UCSD-AML1 (cell line): ENCODE results near the gene RPRD2.

Source experiments
- DNase-seq: peaks from one replicate; lab custom pipeline; 2025; ENCODE audit not compliant: unreplicated experiment; lab: John Stamatoyannopoulos, UW

RPRD2 gene

DNA sequence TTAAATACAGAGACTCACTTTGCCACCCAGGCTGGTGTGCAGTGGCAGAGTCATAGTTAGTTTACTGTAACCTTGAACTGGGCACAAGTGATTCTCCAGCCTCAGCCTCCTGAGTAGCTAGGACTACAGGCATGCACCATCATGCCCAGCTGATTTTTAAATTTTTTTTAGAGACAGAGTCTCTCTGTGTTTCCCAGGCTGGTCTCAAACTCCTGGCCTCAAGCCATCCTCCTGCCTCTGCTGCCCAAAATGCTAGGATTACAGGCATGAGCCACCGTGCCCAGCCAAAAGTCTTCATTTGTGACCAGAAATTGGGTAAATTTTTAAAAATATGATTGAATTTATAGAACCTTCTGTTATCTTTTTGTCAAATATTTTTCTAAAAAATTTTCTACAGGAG lies 105.3 kb downstream of the RPRD2 start:
- DNase-seq: no peak

DNA sequence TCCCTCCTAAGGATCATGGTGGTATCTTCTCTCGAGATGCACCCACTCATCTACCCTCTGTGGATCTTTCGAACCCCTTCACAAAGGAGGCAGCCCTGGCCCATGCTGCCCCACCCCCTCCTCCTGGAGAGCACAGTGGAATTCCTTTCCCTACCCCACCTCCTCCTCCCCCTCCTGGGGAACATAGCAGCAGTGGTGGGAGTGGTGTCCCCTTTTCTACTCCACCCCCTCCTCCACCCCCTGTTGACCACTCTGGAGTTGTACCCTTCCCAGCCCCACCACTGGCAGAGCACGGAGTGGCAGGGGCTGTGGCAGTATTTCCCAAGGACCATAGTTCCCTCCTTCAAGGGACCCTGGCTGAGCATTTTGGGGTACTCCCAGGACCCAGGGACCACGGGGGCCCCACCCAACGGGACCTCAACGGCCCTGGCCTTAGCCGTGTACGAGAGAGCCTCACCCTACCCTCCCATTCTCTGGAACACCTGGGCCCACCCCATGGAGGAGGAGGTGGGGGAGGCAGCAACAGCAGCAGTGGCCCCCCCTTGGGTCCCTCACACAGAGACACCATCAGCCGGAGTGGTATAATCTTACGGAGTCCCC lies 108.8 kb downstream of the RPRD2 start:
- no peak for DNase-seq

DNA sequence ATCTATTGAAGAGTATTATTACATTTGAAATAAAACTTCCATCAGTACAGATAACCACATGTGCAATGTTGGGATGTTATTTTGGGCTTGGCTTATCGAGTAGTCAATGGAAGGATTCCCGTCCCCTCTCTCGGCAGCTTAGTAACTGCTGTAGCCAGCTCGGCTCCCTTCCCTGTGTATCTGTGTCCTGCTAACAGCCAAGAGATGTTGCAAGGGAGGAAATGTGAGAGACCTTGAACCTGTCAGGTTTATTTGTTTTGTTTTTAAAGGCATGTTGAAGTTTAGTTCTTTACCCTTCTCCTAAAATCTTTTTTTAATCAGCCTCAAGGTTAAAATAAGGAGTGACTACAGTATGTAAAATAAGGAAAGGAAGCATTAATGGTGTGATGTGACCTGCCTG lies 109.7 kb downstream of the RPRD2 start:
- DNase-seq: no peak

DNA sequence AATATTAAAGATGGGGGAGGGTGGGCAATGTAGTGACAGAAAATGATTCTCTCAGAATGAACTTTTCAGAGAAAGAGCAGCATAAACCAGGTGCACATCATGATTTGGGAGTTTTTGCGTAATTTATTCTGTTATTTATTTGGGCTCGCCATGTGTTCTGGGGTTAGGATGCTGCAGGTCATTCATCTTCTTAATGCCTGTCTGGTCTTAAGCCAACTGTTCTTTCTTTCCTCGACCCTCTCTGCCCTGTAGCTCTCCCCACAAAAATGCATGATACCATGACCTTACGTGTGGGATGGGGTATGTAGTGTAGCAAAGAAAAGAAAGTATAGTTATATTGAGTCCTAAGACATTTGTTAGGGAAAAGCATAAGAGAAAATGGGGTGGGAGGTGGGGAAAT lies 110.9 kb downstream of the RPRD2 start:
- no peak for DNase-seq

DNA sequence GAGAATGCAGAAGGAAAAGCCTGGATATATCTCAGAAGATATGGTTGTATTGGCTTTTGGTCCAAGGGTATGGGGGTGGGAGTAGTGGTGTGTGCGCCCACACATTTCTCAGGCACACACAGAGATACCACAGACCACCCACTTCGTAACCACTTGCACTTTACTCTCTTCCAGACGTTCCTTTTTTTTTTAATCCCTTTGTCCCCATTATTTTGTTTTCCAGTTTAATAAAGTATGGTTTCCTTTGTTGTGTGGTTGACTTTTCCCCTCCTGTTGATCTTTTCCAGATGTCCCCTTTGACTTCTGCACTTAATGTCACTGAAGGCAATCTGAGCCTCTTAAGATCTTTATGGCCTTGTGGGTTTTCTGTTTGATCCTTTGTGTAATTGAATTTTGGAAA lies 112.8 kb downstream of the RPRD2 start:
- DNase-seq: no peak

DNA sequence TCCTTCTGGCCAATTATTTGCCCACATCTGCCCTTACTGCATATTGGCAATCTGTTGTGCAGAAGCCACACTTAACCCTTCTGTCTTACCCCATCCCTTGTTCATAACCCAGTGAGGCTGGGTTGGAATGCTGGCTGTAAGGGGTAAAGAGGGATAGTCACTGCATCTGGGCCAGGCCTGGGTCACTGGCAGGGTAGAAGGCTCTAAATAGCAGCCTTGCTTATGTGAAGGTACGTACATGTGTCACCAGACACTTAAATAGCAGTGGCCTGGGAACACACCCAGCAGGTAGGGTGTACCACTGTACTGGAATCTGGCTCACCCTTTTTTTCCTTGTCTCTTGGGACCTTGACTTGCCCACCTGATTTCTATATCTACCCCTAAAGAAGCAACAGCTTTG lies 113.4 kb downstream of the RPRD2 start:
- peak; percentile 11 for DNase-seq

DNA sequence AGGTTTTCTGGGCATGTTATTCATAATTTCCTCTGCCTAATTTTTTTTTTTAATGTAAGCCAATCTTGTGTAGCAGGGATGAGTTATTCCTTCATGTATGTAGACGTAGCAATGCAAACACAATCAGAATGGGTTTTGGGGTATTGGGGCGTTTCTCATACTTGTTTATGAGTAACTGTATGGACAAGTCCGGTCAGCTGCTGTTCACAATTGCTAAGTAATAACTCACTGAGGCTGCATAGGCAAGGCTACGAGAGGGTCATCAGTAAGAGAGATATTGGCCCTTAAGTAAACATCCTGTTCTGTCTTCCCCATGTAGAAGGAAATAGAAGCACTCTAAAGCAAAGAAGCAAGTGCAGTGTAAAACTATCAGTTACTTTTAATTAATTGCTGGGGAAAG lies 113.8 kb downstream of the RPRD2 start:
- DNase-seq: no peak

DNA sequence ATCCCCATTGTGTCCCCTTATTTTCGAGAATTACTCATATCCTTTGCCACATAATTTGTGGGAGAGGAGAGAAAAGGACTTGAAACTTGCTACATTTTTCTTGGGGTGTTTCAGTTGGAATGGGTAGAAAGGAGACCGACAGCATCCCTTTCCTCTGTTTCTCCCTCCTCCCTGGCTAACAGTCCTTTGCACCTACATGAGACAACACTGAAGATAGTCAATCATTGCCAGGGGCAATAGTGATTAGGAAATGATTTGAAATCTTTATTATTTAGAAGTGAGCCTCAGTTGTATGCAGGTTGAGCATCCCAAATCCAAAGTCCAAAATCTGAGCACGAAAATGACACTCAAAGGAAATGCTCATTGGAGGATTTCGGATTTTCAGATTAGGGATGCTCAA lies 115.4 kb downstream of the RPRD2 start:
- DNase-seq: no peak

DNA sequence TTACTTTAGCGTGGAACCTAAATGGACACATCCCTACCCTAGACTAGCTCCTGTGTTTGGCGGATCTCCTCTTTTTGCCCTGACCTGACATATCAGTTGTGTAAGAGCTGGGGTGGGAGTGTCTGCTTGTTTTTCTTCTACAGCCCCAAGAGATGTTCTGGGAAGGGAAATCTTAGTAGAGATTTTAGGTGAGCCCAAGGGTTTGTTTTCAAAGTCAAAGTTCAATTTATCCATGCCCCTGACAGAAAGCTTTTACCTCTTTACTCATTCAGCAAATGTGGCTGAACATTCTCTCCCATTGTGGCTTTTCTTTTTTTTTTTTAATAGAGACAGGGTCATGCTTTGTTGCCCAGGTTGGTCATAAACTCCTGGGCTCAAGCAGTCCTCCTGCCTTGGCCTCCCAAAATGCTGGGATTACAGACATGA lies 116.0 kb downstream of the RPRD2 start:
- no peak for DNase-seq

DNA sequence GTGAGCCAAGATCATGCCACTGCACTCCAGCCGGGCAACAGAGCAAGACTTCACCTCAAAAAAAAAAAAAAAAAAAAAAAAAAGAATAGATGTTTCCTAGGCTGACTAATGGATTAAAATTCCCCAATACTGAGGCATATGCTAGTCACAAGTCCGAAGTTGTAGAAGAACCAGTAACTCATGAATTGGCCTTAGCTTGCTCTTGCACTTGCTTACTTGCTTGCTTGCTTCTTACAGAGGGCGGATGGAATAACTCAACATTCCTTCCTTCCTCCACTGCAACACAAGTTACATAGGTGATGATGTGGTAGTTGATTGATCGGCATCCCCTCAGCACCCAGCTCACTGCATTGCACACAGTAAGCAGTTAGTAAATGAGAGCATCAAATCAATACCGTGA lies 120.5 kb downstream of the RPRD2 start:
- no peak for DNase-seq

DNA sequence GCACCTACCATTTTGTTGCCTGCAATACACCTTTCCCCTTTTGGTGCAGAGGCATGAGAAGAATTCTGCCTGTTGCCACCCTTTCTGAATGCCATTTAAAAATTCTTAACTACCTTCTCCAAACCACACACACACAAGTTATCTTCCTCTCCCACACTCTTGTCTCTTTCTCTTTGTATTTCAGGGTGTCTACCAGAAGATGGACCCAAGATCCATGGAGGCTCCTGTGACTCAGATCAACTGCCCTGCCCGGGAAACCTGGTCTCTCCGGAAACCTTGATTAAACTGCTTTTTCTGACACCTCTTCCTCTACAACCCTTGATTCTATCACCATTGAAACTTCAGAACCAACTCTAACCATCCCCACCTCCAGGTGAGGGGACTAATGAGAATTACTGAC lies 120.9 kb downstream of the RPRD2 start:
- peak; percentile 12 for DNase-seq

DNA sequence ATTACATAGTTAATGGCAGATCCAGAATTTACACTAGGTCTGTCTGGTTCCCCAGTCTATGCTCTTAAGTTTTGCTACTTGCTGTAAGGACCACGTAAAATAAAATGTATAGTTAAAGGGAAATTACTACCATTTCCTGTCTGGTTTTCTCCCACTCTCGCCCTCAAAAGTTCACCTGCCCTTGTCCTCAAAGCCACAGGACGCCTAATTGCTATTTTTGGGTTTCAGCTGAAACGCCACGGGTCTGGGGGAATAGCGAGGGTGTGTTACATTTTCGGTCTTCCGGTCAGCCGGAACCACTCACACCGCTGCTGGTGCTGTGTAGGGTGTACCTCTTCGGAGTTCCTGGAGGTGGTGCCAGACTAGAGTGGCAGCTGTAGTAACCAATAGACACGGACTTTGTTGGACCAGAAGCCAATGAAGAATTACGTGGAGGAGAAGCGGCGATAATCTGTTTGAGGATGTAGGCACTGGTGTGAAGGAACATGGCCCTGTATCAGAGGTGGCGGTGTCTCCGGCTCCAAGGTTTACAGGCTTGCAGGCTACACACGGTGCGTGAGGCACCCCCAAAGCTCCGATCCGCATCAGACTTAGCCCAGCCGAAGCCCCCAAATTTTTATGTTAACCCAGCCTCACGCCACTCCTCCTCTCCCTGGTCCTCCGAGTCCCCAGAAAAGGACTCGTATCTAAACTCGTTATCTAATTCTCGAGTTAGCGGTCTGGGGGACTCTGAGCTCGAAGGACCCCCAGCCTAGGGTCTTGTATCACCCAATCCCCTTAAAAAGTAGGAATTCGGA lies 123.2 kb downstream of the RPRD2 start, which contains the start of gene TARS2:
Gene TARS2 (plus strand): TSS at position 454 of the 797 bp plus-strand sequence. CDS start 32 bp downstream, at position 486.
- peak; percentile 93 for DNase-seq

DNA sequence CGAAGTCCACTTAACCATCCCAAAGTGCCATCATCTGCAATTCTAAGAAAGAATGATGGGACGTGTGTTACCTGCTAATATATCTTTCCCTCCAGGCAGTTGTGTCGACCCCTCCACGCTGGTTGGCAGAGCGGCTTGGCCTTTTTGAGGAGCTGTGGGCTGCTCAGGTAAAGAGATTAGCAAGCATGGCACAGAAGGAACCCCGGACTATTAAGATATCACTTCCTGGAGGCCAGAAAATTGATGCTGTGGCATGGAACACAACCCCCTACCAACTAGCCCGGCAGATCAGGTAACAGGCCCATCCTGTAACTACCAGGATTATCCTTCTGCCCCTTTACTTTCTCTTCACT lies 123.8 kb downstream of the RPRD2 start:
- no peak for DNase-seq

DNA sequence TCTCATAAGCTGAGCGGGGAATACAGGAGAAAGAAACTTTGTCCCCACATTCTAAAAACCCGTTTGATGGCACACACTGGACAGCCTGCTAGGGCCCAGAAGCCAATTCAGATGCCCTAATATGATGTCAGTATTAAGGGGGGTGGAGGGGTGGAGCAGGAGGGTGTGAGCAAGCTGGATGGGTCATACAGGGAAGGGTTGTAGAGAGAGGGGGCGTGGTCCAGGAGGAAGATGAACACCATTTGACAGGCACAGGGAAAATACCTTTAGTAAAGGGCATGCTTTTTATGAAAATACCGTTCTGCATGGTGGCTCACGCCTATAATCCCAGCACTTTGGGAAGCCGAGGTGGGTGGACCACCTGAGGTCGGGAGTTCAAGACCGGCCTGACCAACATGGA lies 129.2 kb downstream of the RPRD2 start:
- DNase-seq: no peak

DNA sequence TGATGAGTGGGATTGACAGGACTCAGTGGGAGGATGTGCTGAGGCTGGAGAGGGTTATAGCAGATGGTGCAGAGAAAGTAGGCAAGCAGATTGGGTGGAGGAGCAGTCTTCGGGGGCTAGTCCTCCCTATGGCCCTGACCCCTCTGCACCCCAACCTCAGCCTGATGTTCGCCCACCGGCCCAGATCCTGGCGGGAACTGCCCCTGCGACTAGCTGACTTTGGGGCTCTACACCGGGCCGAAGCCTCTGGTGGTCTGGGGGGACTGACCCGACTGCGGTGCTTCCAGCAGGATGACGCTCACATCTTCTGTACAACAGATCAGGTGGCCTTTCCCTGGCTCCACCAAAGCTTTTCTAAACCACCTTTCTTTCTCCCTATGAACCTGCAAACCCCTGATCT lies 134.4 kb downstream of the RPRD2 start:
- no peak for DNase-seq

DNA sequence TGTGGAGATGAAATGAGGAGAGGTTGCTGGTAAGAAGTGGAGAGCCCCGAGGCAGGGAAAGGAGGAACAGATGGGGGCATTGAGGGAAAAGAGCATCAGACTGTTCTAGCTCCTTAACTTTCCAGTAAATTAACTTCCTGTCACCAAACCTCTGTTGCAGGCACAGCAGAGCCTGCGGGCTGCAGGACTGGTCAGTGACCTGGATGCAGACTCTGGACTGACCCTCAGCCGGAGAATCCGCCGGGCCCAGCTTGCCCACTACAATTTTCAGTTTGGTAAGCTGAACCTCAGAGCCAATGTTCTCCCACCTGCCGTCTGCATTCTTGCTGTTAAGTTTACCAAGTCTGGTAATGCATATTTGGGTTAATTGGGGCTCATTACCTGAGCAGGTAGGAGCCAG lies 141.5 kb downstream of the RPRD2 start:
- DNase-seq: no peak

DNA sequence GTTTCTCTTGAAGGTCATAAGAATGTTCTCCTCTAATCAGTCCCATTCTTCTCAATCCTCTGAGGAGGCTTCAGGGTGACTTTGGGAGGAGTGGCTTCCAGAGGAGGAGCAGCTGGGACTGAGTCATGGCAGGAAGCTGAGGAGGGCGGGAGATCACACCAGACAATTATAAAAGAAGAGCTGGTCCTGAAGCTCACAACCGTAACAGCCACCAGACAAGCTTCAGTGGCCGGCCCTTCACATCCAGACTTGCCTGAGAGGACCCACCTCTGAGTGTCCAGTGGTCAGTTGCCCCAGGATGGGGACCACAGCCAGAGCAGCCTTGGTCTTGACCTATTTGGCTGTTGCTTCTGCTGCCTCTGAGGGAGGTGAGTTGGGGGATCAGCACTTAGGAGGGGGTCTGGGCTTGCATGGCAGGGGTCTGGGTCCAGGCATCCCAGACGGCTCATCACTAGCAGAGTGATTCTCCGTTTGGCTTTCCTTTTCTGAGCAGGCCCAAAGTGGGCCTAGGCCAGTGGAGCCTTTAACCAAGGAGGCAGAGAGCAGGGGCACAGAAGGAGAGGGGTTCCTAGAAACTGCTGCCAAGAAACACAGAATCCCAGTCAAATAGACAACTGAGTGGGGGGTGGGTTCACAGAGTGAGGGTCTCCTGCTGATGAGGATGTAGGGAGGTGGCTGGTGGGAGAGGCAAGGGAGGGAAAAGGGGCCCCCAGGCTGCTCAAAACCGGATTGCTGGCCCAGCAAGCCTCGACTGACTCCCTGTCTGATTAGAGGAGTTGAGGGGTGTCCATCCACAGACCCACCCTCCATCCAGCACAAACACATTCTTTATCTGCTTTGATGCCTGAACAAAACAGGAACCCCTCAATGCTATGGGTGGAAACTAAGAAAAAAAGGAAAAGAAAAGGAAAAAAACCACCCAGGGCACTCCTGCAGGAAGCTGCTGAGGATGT lies 144.2 kb downstream of the RPRD2 start, which contains the start of gene ECM1:
Gene ECM1 (plus strand): TSS at position 198 of the 953 bp plus-strand sequence. CDS start 101 bp downstream, at position 299.
- DNase-seq: peak; percentile 19

DNA sequence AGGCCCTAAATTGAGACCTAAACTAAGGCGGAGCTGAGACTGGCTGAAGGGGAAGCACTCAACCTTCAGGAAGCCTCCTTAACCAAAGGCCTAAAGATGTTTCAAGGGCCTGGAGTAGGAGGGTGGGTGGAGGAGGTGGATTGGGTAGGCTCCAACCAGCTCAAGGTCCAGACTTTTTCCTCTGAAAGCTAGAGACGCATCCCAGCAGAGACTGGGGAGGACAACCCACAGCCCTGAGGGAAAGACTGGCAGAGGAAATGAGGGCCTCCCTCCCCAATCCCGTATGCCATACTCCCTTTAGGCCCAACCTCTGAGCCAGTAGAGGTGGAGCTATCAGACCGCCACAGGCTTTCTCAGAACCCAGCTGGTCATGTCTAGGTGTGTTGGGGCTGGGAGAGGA lies 145.0 kb downstream of the RPRD2 start:
- DNase-seq: peak; percentile 32

DNA sequence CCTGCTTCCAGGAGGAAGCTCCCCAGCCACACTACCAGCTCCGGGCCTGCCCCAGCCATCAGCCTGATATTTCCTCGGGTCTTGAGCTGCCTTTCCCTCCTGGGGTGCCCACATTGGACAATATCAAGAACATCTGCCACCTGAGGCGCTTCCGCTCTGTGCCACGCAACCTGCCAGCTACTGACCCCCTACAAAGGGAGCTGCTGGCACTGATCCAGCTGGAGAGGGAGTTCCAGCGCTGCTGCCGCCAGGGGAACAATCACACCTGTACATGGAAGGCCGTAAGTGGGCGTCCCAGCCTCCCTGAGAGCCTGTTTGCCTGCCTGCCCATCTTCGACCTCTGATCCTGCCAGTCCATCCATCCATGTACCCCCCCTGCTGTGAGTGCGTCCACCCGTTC lies 147.6 kb downstream of the RPRD2 start:
- no peak for DNase-seq

DNA sequence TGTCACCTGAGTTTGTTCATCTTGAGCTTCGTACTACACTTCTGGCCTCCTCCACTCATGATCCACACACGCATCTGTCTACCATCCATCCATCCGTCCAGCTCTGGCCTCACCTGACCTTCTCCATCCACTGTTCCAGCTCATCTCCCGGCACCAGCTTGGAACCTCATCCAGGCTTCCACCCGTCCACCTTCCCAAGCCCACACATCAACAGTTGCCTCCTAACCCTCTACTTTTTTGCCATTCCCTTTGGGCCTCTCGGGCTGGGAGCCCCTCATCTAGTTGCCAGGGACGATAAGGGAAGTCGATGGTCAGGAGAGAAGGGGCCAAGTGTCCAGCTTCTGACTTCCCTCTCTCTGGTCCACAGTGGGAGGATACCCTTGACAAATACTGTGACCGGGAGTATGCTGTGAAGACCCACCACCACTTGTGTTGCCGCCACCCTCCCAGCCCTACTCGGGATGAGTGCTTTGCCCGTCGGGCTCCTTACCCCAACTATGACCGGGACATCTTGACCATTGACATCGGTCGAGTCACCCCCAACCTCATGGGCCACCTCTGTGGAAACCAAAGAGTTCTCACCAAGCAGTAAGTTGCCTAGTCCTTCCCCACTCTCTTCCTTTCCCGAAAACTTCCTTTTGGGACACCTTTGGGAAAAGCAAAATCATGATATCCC lies 148.2 kb downstream of the RPRD2 start:
- no peak for DNase-seq

DNA sequence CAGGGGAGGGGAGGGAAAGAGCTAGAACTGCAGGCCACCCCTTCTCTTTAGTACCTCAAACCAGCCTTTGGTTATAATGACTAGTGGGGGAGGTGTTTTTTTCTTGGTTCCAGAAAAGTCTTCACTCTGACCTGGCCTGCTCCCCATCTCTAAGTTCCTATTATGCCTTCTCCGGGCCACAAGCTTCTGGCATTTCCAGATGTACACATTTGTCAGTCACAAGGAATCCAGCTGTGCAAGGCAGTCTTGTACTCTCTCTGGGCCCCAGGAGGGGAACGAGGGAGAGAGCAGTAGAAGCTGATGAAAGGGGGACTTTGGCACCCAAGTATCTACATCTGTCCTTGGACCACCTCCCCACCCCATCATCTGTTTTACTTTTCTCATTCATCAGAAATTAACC lies 148.9 kb downstream of the RPRD2 start:
- DNase-seq: no peak
